Panc1 (cell line): Measurements from ENCODE around the gene DDX41. TPM values are rescaled to one million over a fixed set of nuclear protein-coding genes. Genes with fewer than 3 reads are reported as not detected.

Experiments
- ATAC-seq: fragments of 200-7000 bp; cut with Tn5 transposase; 2 replicates; pipeline ENCODE4 v1.9.1; 2020; ENCODE audit warnings: mild to moderate bottlenecking, moderate library complexity
- BruUV-seq: library from RNA; stranded (reverse); fragments of 400-500 nt; replicated peaks from 2 replicates; lab custom pipeline; 2021; lab: Mats Ljungman, UMichigan
- CTCF ChIA-PET: fragments of 300-600 bp; sonication (Branson Sonifier 250); formaldehyde crosslinking; loops from one replicate; lab custom pipeline; 2022; ENCODE audit warnings: antibody characterized with exemption; lab: Charles Lee
- POLR2A ChIA-PET: fragments of 300-600 bp; sonication (Branson Sonifier 250); formaldehyde crosslinking; loops from one replicate; lab custom pipeline; 2022; ENCODE audit warnings: antibody characterized with exemption; lab: Charles Lee
- DNase-seq: peaks from one replicate; pipeline ENCODE4 v3.0.0-alpha.2; 2010; ENCODE audit warnings: low read depth, low spot score
- H3K27ac ChIP-seq: 2 replicates; pipeline ENCODE4 v1.5.1; 2011; ENCODE audit warnings: mild to moderate bottlenecking, low read length, inconsistent platforms
- H3K27me3 ChIP-seq: fragments of 200-500 bp; sonication (Bioruptor generic); 2 replicates; pipeline ENCODE4 v1.6.0; 2014; ENCODE audit warnings: low read length, inconsistent platforms; ENCODE audit not compliant: control insufficient read depth, insufficient read depth
- H3K36me3 ChIP-seq: fragments of 200-500 bp; sonication (Bioruptor generic); 2 replicates; pipeline ENCODE4 v1.5.1; 2014; ENCODE audit warnings: inconsistent platforms, mild to moderate bottlenecking, low read length, moderate library complexity; ENCODE audit not compliant: control insufficient read depth, insufficient read depth
- H3K4me1 ChIP-seq: 2 replicates; pipeline ENCODE4 v1.5.1; 2011; ENCODE audit warnings: inconsistent platforms, mild to moderate bottlenecking, low read length, moderate library complexity; ENCODE audit not compliant: control insufficient read depth, insufficient read depth
- H3K4me3 ChIP-seq, 2 experiments: 2 replicates each; pipeline ENCODE4 v1.5.1; 2011 to 2012; ENCODE audit warnings: low read depth in 2 of 2, low read length in 2 of 2, mild to moderate bottlenecking in 2 of 2, inconsistent platforms in 1 of 2, moderate library complexity in 1 of 2
- H3K9me3 ChIP-seq: fragments of 200-500 bp; sonication (Bioruptor generic); 2 replicates; pipeline ENCODE4 v1.5.1; 2014; ENCODE audit warnings: low read depth, mild to moderate bottlenecking, inconsistent platforms, low read length, moderate library complexity; ENCODE audit not compliant: control insufficient read depth, insufficient read depth
- CTCF ChIP-seq: fragments of 450-650 bp; IDR thresholded peaks from 2 replicates; pipeline ENCODE4 v1.5.1; 2017; ENCODE audit warnings: mild to moderate bottlenecking
- POLR2AphosphoS5 ChIP-seq: IDR thresholded peaks from 2 replicates; pipeline ENCODE4 v1.6.1; 2012; ENCODE audit warnings: mild to moderate bottlenecking, low read depth, low read length, moderate library complexity
- REST ChIP-seq, 2 experiments: IDR thresholded peaks; 2 replicates each; pipeline ENCODE4 v1.6.1; 2011 to 2012; ENCODE audit warnings: low read depth in 2 of 2, control low read depth in 1 of 2, low read length in 1 of 2, mild to moderate bottlenecking in 1 of 2, moderate library complexity in 1 of 2; ENCODE audit not compliant: insufficient read depth in 1 of 2
- SIN3A ChIP-seq: IDR thresholded peaks from 2 replicates; pipeline ENCODE4 v1.6.1; 2012; ENCODE audit warnings: low read depth, mild to moderate bottlenecking, low read length, moderate library complexity, borderline replicate concordance; ENCODE audit not compliant: insufficient read depth
- TCF7L2 ChIP-seq: IDR thresholded peaks from 2 replicates; pipeline ENCODE4 v1.6.1; 2011; ENCODE audit warnings: mild to moderate bottlenecking, low read depth, low read length, inconsistent platforms
- in situ Hi-C: cut with HindIII; loops from 2 replicates; pipeline ENCODE4 v1.10.0; 2016; ENCODE audit warnings: low sequenced_read_pairs, low pct_unique_long_range_greater_than_20kb
- intact Hi-C: fragments of 100-400 bp; cut with micrococcal nuclease; formaldehyde crosslinking; loops from one replicate; pipeline ENCODE4 v1.10.0; 2022; ENCODE audit not compliant: unreplicated experiment
- total RNA-seq: library from RNA; stranded (reverse); gene quantifications from one replicate; pipeline ENCODE4 v1.2.1, GENCODE V29; 2021; ENCODE audit not compliant: unreplicated experiment

The DDX41 gene
- total RNA-seq, 1 experiment from 2014 or later = 111 TPM

- no peak for DNase-seq
- Histone ChIP-seq H3K27me3 (no peaks in the 10 kb centered on the region), H3K4me3 (no peak overlapping the region), H3K9me3 (no peaks in the 10 kb centered on the region), H3K36me3 (no peaks in the 10 kb centered on the region), H3K4me1 (peaks cover 6% of the 10 kb centered on the region), H3K27ac (no peak overlapping the region)
- in situ Hi-C loops = no loop called here
- no peak for ATAC-seq
- TF ChIP-seq SIN3A = no peak
- ChIA-PET POLR2A (no interaction called here), CTCF (no interaction called here)
- intact Hi-C loops = no loop called here
- no TSS peak for BruUV-seq
Measured at GRCh38 chr5:177477701-177478477, 38.9 kb downstream of the DDX41 start.

DNA sequence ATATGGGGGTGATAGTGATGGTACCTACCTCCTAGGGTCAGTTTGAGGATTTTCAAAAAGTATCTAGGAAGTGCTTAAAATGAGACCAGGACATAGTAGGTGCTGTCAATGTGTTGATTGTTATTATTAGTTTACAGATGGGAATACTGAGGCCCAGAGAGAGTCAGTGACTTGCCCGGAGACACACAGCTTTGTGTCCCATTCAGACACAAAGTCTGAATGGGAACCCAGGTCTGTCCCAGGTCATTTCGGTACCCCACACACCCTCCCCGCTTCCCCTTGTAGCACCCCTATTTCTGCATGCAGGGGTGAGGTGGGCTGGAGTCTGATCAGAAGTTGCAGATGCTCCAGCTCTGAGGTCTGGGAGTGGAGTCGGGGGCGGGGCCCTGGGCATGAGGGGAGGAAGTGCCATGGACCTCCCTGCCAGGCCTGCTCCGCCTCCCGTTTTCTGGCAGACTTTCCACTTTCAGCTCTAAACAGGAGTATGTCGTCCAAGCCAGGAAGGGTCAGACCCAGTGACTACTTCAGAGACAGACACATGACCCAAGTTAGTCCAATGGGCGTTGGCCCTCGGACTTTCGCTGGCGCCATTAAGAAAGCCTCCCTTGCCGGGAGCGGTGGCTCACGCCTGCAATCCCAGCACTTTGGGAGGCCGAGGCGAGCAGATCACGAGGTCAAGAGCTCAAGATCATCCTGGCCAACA, 40.1 kb downstream of the DDX41 start:
- ChIA-PET CTCF (no interaction called here), POLR2A (no interaction called here)
- in situ Hi-C loops (no loop called here), intact Hi-C loops (no loop called here)
- no peak for TF ChIP-seq SIN3A
- no peak for TF ChIP-seq POLR2AphosphoS5
- no peak for TF ChIP-seq REST (IDR thresholded peaks at IDR 0.05; ENCODE audit: insufficient read depth in 1 of 2, low read depth in 2 of 2, low read length in 1 of 2)
- TF ChIP-seq TCF7L2 = no peak
- TF ChIP-seq CTCF = no peak
- ATAC-seq (no peak), DNase-seq (no peak)
- Histone ChIP-seq H3K27me3 (no peaks in the 10 kb centered on the region), H3K27ac (no peak overlapping the region), H3K9me3 (no peaks in the 10 kb centered on the region), H3K36me3 (no peaks in the 10 kb centered on the region; the same call in 1 of the 2 replicates), H3K4me1 (peaks cover 13% of the 10 kb centered on the region), H3K4me3 (no peak overlapping the region)
- no TSS peak for BruUV-seq
